Measurements from ENCODE around the gene GPBAR1. TPM values are rescaled to one million over a fixed set of nuclear protein-coding genes. Genes with fewer than 3 reads are reported as not detected.
"Not testable (repeated sequence)": the region's sequence is repeated elsewhere in the genome, so short reads cannot be mapped to it uniquely, and the experiment has no call there.

Gene GPBAR1
- total RNA-seq, 1 experiment from 2014 or later = 0.82 TPM

- not testable (repeated sequence) for H3K4me2 ChIP-seq (ENCODE audit: low read depth, low read length, poor library complexity, severe bottlenecking); H3K27ac ChIP-seq (ENCODE audit: low read length); H3K27me3 ChIP-seq (ENCODE audit: low read length); H2AFZ ChIP-seq (ENCODE audit: low read length); DNase-seq; H3K9ac ChIP-seq (ENCODE audit: low read length); H3K9me2 ChIP-seq (replicated peaks; ENCODE audit: insufficient read depth, low read length); H3K79me2 ChIP-seq (ENCODE audit: low read length); H4K20me1 ChIP-seq (ENCODE audit: insufficient read depth, low read depth, low read length); H3K36me3 ChIP-seq (ENCODE audit: insufficient read depth, low read length); H3K9me3 ChIP-seq (ENCODE audit: low read length); H3K4me3 ChIP-seq (ENCODE audit: low read length)
- H3K4me1 ChIP-seq (ENCODE audit: low read length) = peaks cover 11% of the 10 kb centered on the region
Observed at GRCh38 chr2:218311541-218312266, 50.9 kb downstream of the GPBAR1 start.

GRCh38 chr2:218312267-218312756, 51.5 kb downstream of the GPBAR1 start:
- Histone ChIP-seq H3K9ac (ENCODE audit: low read length) (no peak overlapping the region), H3K4me2 (ENCODE audit: low read depth, low read length, poor library complexity, severe bottlenecking) (no peak overlapping the region), H3K79me2 (ENCODE audit: low read length) (no peaks in the 10 kb centered on the region), H3K4me1 (ENCODE audit: low read length) (peaks cover 5% of the 10 kb centered on the region), H3K36me3 (ENCODE audit: insufficient read depth, low read length) (no peaks in the 10 kb centered on the region), H3K27me3 (ENCODE audit: low read length) (no peaks in the 10 kb centered on the region), H3K9me3 (ENCODE audit: low read length) (no peaks in the 10 kb centered on the region), H4K20me1 (ENCODE audit: insufficient read depth, low read depth, low read length) (no peaks in the 10 kb centered on the region), H2AFZ (ENCODE audit: low read length) (no peak overlapping the region), H3K9me2 (replicated peaks; ENCODE audit: insufficient read depth, low read length) (no peaks in the 10 kb centered on the region), H3K4me3 (ENCODE audit: low read length) (no peak overlapping the region), H3K27ac (ENCODE audit: low read length) (no peak overlapping the region)
- no peak for DNase-seq

GRCh38 chr2:218313356-218313755, 52.5 kb downstream of the GPBAR1 start:
- DNase-seq = no peak
- no peaks in the 10 kb centered on the region for H3K9me3 ChIP-seq (ENCODE audit: low read length)
- no peak overlapping the region for H3K4me3 ChIP-seq (ENCODE audit: low read length)
- no peaks in the 10 kb centered on the region for H3K36me3 ChIP-seq (ENCODE audit: insufficient read depth, low read length)
- no peak overlapping the region for H3K9ac ChIP-seq (ENCODE audit: low read length)
- H3K27me3 ChIP-seq (ENCODE audit: low read length) = no peaks in the 10 kb centered on the region
- H3K79me2 ChIP-seq (ENCODE audit: low read length) = no peaks in the 10 kb centered on the region
- H3K4me2 ChIP-seq (ENCODE audit: low read depth, low read length, poor library complexity, severe bottlenecking) = no peak overlapping the region
- no peak overlapping the region for H3K27ac ChIP-seq (ENCODE audit: low read length)
- H4K20me1 ChIP-seq (ENCODE audit: insufficient read depth, low read depth, low read length) = no peaks in the 10 kb centered on the region
- no peaks in the 10 kb centered on the region for H3K4me1 ChIP-seq (ENCODE audit: low read length)
- H3K9me2 ChIP-seq (replicated peaks; ENCODE audit: insufficient read depth, low read length) = no peaks in the 10 kb centered on the region
- H2AFZ ChIP-seq (ENCODE audit: low read length) = no peak overlapping the region

Other genes with a start within 250 kb of the GPBAR1 start
- gene RUFY4, start 191.8 kb upstream of the GPBAR1 start, total RNA-seq (2014; rRNA removed; shearing (Covaris generic); ENCODE audit: low replicate concordance) = 0.11 TPM in 1 of 2 replicates, not detected in the other
- not detected in 2 replicates for gene CXCR2, start 135.0 kb upstream of the GPBAR1 start, total RNA-seq (2014; rRNA removed; shearing (Covaris generic); ENCODE audit: low replicate concordance)
- gene CXCR1, start 94.1 kb upstream of the GPBAR1 start, total RNA-seq (2014; rRNA removed; shearing (Covaris generic); ENCODE audit: low replicate concordance) = not detected in 2 replicates
- gene ARPC2, start 43.8 kb upstream of the GPBAR1 start, total RNA-seq (2014; rRNA removed; shearing (Covaris generic); ENCODE audit: low replicate concordance) = 474 and 568 TPM in 2 replicates
- 77.6 and 204 TPM in 2 replicates for gene AAMP, start 9.1 kb downstream of the GPBAR1 start, total RNA-seq (2014; rRNA removed; shearing (Covaris generic); ENCODE audit: low replicate concordance)
- gene PNKD, start 9.5 kb downstream of the GPBAR1 start, total RNA-seq (2014; rRNA removed; shearing (Covaris generic); ENCODE audit: low replicate concordance) = 26.5 and 60.1 TPM in 2 replicates
- 17.0 and 23.3 TPM in 2 replicates for gene TMBIM1, start 31.5 kb downstream of the GPBAR1 start, total RNA-seq (2014; rRNA removed; shearing (Covaris generic); ENCODE audit: low replicate concordance)
- gene CATIP, start 95.8 kb downstream of the GPBAR1 start, total RNA-seq (2014; rRNA removed; shearing (Covaris generic); ENCODE audit: low replicate concordance) = not detected in 2 replicates
- gene SLC11A1, start 121.3 kb downstream of the GPBAR1 start, total RNA-seq (2014; rRNA removed; shearing (Covaris generic); ENCODE audit: low replicate concordance) = 1.9 TPM in 1 of 2 replicates, not detected in the other
- gene CTDSP1, start 138.9 kb downstream of the GPBAR1 start, total RNA-seq (2014; rRNA removed; shearing (Covaris generic); ENCODE audit: low replicate concordance) = 46.3 and 72.6 TPM in 2 replicates
- not detected in 2 replicates for gene VIL1, start 158.1 kb downstream of the GPBAR1 start, total RNA-seq (2014; rRNA removed; shearing (Covaris generic); ENCODE audit: low replicate concordance)